Tongue (tissue), 2 donors: Measurements from ENCODE around the gene IFT27. TPM values are rescaled to one million over a fixed set of nuclear protein-coding genes. Genes with fewer than 3 reads are reported as not detected.

ENCODE experiments used
- DNase-seq: peaks from one replicate; pipeline ENCODE4 v3.0.0-alpha.2; 2015
- total RNA-seq: library from RNA; depleted of rRNA; stranded (reverse); fragments of >200 nt; gene quantifications from one replicate; pipeline ENCODE4 v1.2.3, GENCODE V29; 2014

The IFT27 gene
- total RNA-seq, 1 donor from 2014 or later, result 14.0 TPM

- DNase-seq, result no peak
Measured at GRCh38 chr22:36722055-36722454, 53.9 kb downstream of the IFT27 start.

DNA sequence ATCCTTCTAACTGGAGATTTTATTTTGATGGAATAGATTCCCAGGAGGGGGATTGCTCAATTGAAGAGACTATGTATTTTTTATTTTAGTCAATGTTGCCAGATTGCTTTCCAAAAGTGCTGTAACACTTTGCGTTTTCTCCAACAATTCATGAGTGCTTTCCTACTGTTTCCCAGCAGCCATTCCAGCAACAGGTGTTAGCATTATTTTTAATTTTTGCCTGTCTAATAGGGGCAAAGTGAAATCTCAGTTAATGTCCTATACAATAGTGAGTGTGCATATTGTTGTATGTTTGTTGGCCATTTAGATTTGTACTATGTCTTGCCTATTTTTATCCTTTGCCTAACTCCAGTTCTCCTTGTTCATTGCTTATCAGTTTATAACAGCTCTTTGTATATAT, 60.3 kb downstream of the IFT27 start:
- no peak for DNase-seq

- DNase-seq, result no peak
Measured at GRCh38 chr22:36714110-36714509, 61.8 kb downstream of the IFT27 start.

- DNase-seq, result no peak
Measured at GRCh38 chr22:36713436-36713835, 62.5 kb downstream of the IFT27 start.

Other genes starting within 250 kb of the IFT27 start
- 248 TPM for gene EIF3D, start 247.0 kb downstream of the IFT27 start, total RNA-seq
- gene CACNG2, start 72.4 kb downstream of the IFT27 start, total RNA-seq, result not detected
- gene PVALB, start 40.9 kb upstream of the IFT27 start, total RNA-seq, result 12.5 TPM
- 5.7 TPM for gene NCF4, start 84.9 kb upstream of the IFT27 start, total RNA-seq
- gene CSF2RB, start 137.5 kb upstream of the IFT27 start, total RNA-seq, result 4.1 TPM
- 28.3 TPM for gene TST, start 243.3 kb upstream of the IFT27 start, total RNA-seq
- 57.4 TPM for gene MPST, start 243.6 kb upstream of the IFT27 start, total RNA-seq